HUDEP-2 (cell line): ENCODE results near the gene PRKCG.
"Not testable (repeated sequence)": the region's sequence is repeated elsewhere in the genome, so short reads cannot be mapped to it uniquely, and the experiment has no call there.

Experiments
- DNase-seq, 76 experiments: peaks; one replicate each; lab custom pipeline; 2025; ENCODE audit not compliant: unreplicated experiment in 76 of 76; lab: John Stamatoyannopoulos, UW

The PRKCG gene

GRCh38 chr19:53927739-53928138, 45.7 kb downstream of the PRKCG start:
- DNase-seq = peak in 35 of 76 experiments; percentile 5 to 60 (median 19)

GRCh38 chr19:53936029-53936428, 54.0 kb downstream of the PRKCG start:
- no peak for DNase-seq

- DNase-seq = peak in 21 of 76 experiments; percentile 4 to 36 (median 12)
Observed at GRCh38 chr19:53942001-53942786, 60.2 kb downstream of the PRKCG start.

GRCh38 chr19:53944416-53944815, 62.4 kb downstream of the PRKCG start:
- no peak for DNase-seq

GRCh38 chr19:53944933-53945332, 62.9 kb downstream of the PRKCG start:
- no peak for DNase-seq

- DNase-seq = no peak
Observed at GRCh38 chr19:53945441-53945840, 63.4 kb downstream of the PRKCG start.

GRCh38 chr19:53945998-53946397, 64.0 kb downstream of the PRKCG start:
- no peak for DNase-seq

- DNase-seq = peak in 6 of 76 experiments; percentile 8 to 20 (median 12)
Observed at GRCh38 chr19:53947624-53948023, 65.6 kb downstream of the PRKCG start.

GRCh38 chr19:53948611-53949010, 66.6 kb downstream of the PRKCG start:
- not testable (repeated sequence) for DNase-seq

- no peak for DNase-seq
Observed at GRCh38 chr19:53951436-53951835, 69.4 kb downstream of the PRKCG start.

- DNase-seq = no peak
Observed at GRCh38 chr19:53951947-53952346, 70.0 kb downstream of the PRKCG start.

GRCh38 chr19:53953383-53953782, 71.4 kb downstream of the PRKCG start:
- DNase-seq = no peak
